NCI-H526 treated with DMSO at 0.1 percent for 48 hours (cell line): ENCODE data around the gene SCNN1B.

Experiments
- DNase-seq: peaks from one replicate; lab custom pipeline; 2025; lab: John Stamatoyannopoulos, UW

The SCNN1B gene

GRCh38 chr16:23407436-23408127 is 105.5 kb downstream of the SCNN1B start:
- no peak for DNase-seq

GRCh38 chr16:23408242-23408822 is 106.2 kb downstream of the SCNN1B start:
- no peak for DNase-seq

- DNase-seq = no peak
Observed at GRCh38 chr16:23408823-23409298, 106.8 kb downstream of the SCNN1B start.

GRCh38 chr16:23409522-23409921 is 107.4 kb downstream of the SCNN1B start:
- no peak for DNase-seq

DNA sequence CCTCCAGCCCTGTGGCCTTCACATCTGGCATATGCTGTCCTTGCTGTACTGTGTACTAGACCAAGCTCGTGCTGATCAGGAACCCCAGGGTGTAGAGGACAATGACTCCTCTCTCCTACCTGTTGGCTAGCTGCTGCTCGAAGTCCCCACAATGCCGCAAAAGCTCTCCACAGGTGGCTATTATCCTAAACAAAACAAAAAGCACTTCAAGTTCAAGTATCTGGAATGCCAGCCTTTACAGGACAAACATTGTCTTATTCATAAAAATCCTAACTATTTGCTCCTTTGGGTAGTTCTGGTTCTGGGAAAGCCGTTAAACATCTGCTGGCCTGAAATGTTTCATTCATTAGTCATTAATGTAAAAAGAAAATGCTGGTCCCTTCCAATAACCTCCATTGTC is 108.1 kb downstream of the SCNN1B start:
- no peak for DNase-seq

GRCh38 chr16:23414731-23415130 is 112.6 kb downstream of the SCNN1B start:
- no peak for DNase-seq

DNA sequence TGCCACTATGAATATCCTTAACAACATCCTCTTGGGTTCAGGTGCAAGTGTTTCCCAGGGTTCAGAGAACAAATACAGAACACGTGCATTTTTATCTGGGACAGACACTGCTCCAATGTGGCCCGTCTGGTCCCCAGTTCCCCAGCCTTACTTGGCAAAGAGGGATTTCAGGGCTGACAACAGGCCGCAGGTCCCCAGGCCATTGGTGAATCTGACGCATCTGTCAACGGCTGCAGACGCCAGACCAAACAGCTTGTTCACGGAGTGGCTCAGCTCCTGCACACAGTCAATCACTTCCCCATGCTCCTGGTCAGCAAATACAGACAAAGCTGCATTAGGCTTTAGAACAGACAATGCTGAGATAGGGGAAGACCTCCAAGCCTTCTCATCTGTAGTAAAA is 114.7 kb downstream of the SCNN1B start:
- no peak for DNase-seq

GRCh38 chr16:23420011-23420410 is 117.9 kb downstream of the SCNN1B start:
- no peak for DNase-seq

GRCh38 chr16:23423496-23424049 is 121.5 kb downstream of the SCNN1B start:
- DNase-seq = no peak

GRCh38 chr16:23424292-23424958 is 122.3 kb downstream of the SCNN1B start:
- DNase-seq = peak; percentile 35

- no peak for DNase-seq
Observed at GRCh38 chr16:23428351-23428750, 126.2 kb downstream of the SCNN1B start.
